ENCODE data around the gene C20orf144. TPM values are rescaled to one million over a fixed set of nuclear protein-coding genes. Genes with fewer than 3 reads are reported as not detected.

Gene C20orf144
- total RNA-seq, 1 experiment from 2014 or later = not detected

DNA sequence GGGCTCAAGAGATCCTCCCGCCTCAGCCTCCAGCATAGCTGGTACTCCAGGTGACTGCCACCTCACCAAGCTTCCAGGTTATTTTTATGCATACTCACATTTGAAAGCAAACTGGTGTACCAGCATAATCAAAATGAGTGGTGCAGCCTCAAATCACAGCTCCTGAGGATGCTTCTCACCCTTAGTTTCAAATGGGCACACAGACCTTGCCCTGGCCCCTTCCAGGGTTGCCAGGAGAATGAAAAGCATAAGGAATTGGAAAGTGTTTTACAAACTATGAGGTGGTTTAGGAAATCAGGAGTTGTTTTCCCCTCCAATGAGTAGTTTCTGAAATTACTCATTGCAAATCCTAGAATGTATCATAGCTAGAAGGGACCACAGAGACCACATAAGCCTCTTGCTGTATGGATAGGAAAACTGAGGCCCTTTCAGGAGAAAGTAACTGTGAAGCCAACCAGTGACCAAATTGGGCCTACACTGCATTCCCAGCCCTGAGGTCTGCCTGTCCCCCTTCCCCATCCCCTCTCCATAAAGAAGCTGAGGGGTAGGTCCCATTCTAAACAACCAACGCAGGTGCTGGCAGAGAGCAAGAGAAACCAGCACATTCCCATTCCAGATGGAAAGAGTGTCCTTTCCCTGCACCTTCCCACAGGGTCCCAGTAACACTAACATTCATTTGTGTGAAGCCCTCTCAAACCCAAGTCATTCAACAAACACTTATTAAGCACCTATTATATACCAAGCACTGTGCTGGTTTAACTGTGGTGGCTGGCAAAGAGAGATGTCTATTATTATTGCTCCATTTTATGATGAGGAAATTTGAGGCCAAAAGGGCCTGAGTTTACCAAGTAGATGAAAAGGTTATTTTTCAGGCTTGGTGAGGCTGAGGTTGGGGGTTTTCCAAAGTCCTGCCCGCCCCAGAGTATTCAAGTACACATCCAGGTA lies 26.1 kb downstream of the C20orf144 start:
- DNase-seq (ENCODE audit: low read depth, low spot score) = no peak
- no peak for ATAC-seq
- intact Hi-C loops (cut with micrococcal nuclease; ENCODE audit: unreplicated experiment) = no loop called here
- TF ChIP-seq POLR2AphosphoS5 (IDR thresholded peaks at IDR 0.05; ENCODE audit: low read depth, low read length) (no peak), TCF7L2 (IDR thresholded peaks at IDR 0.05; ENCODE audit: low read depth, low read length) (no peak), SIN3A (IDR thresholded peaks at IDR 0.05; ENCODE audit: borderline replicate concordance, insufficient read depth, low read depth, low read length) (no peak)
- TF ChIP-seq, protein P1, sequence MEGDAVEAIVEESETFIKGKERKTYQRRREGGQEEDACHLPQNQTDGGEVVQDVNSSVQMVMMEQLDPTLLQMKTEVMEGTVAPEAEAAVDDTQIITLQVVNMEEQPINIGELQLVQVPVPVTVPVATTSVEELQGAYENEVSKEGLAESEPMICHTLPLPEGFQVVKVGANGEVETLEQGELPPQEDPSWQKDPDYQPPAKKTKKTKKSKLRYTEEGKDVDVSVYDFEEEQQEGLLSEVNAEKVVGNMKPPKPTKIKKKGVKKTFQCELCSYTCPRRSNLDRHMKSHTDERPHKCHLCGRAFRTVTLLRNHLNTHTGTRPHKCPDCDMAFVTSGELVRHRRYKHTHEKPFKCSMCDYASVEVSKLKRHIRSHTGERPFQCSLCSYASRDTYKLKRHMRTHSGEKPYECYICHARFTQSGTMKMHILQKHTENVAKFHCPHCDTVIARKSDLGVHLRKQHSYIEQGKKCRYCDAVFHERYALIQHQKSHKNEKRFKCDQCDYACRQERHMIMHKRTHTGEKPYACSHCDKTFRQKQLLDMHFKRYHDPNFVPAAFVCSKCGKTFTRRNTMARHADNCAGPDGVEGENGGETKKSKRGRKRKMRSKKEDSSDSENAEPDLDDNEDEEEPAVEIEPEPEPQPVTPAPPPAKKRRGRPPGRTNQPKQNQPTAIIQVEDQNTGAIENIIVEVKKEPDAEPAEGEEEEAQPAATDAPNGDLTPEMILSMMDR (IDR thresholded peaks at IDR 0.05) = no peak
- TF ChIP-seq, protein P2, sequence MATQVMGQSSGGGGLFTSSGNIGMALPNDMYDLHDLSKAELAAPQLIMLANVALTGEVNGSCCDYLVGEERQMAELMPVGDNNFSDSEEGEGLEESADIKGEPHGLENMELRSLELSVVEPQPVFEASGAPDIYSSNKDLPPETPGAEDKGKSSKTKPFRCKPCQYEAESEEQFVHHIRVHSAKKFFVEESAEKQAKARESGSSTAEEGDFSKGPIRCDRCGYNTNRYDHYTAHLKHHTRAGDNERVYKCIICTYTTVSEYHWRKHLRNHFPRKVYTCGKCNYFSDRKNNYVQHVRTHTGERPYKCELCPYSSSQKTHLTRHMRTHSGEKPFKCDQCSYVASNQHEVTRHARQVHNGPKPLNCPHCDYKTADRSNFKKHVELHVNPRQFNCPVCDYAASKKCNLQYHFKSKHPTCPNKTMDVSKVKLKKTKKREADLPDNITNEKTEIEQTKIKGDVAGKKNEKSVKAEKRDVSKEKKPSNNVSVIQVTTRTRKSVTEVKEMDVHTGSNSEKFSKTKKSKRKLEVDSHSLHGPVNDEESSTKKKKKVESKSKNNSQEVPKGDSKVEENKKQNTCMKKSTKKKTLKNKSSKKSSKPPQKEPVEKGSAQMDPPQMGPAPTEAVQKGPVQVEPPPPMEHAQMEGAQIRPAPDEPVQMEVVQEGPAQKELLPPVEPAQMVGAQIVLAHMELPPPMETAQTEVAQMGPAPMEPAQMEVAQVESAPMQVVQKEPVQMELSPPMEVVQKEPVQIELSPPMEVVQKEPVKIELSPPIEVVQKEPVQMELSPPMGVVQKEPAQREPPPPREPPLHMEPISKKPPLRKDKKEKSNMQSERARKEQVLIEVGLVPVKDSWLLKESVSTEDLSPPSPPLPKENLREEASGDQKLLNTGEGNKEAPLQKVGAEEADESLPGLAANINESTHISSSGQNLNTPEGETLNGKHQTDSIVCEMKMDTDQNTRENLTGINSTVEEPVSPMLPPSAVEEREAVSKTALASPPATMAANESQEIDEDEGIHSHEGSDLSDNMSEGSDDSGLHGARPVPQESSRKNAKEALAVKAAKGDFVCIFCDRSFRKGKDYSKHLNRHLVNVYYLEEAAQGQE (IDR thresholded peaks at IDR 0.05; ENCODE audit: insufficient read depth in 1 of 2, low read depth in 2 of 2, low read length in 1 of 2) = no peak
- BruUV-seq (replicated peaks) = no TSS peak
- H3K27ac ChIP-seq (ENCODE audit: low read length) = no peak overlapping the region
- no peaks in the 10 kb centered on the region for H3K9me3 ChIP-seq (ENCODE audit: control insufficient read depth, insufficient read depth, low read depth, low read length)
- H3K4me1 ChIP-seq (ENCODE audit: control insufficient read depth, insufficient read depth, low read length) = peaks cover 6% of the 10 kb centered on the region
- H3K27me3 ChIP-seq (ENCODE audit: control insufficient read depth, insufficient read depth, low read length) = no peaks in the 10 kb centered on the region
- in situ Hi-C loops (cut with HindIII; ENCODE audit: low pct_unique_long_range_greater_than_20kb, low sequenced_read_pairs) = no loop called here
- ChIA-PET POLR2A (interaction anchor here (0.7 kb wide), 1 partner anchor 200 kb away, joined by 9 read pairs; no protein-coding TSS in a partner anchor), CTCF (no interaction called here)
- no peak overlapping the region for H3K4me3 ChIP-seq (ENCODE audit: low read depth in 2 of 2, low read length in 2 of 2)
- H3K36me3 ChIP-seq (ENCODE audit: control insufficient read depth, insufficient read depth, low read length) = no peaks in the 10 kb centered on the region

DNA sequence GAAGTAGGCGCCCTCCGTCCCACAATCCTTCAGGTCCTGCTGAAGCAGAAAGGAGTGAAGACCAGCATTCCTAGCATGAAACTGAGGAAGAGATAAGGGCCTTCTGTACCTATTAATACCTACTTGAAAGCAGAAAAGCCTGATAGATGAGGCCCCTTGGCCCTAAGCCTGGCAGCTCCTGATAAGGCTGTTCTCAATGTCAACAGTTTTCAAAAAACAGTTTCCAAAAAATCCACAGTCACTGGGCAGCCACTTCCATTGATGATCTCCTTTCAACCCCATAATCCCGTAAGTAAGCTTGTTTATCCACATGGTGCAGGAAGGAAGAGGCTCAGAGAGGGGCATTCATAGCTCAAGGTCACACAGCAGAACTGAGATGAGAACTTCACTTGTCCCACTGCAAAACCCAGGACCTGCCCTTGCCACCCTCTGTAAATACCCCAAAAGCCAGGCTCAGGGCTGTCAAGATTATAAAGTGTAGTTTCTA lies 26.9 kb downstream of the C20orf144 start:
- peaks cover 6% of the 10 kb centered on the region for H3K4me1 ChIP-seq (ENCODE audit: control insufficient read depth, insufficient read depth, low read length)
- TF ChIP-seq POLR2AphosphoS5 (IDR thresholded peaks at IDR 0.05; ENCODE audit: low read depth, low read length) = no peak
- no peak for TF ChIP-seq SIN3A (IDR thresholded peaks at IDR 0.05; ENCODE audit: borderline replicate concordance, insufficient read depth, low read depth, low read length)
- TF ChIP-seq TCF7L2 (IDR thresholded peaks at IDR 0.05; ENCODE audit: low read depth, low read length) = no peak
- TF ChIP-seq, protein P2 (IDR thresholded peaks at IDR 0.05; ENCODE audit: insufficient read depth in 1 of 2, low read depth in 2 of 2, low read length in 1 of 2) = no peak
- TF ChIP-seq, protein P1 (IDR thresholded peaks at IDR 0.05) = no peak
- no peaks in the 10 kb centered on the region for H3K9me3 ChIP-seq (ENCODE audit: control insufficient read depth, insufficient read depth, low read depth, low read length)
- H3K4me3 ChIP-seq (ENCODE audit: low read depth in 2 of 2, low read length in 2 of 2) = no peak overlapping the region
- no peaks in the 10 kb centered on the region for H3K27me3 ChIP-seq (ENCODE audit: control insufficient read depth, insufficient read depth, low read length)
- ChIA-PET POLR2A (no interaction called here), CTCF (no interaction called here)
- BruUV-seq (replicated peaks) = no TSS peak
- intact Hi-C loops (cut with micrococcal nuclease; ENCODE audit: unreplicated experiment) (no loop called here), in situ Hi-C loops (cut with HindIII; ENCODE audit: low pct_unique_long_range_greater_than_20kb, low sequenced_read_pairs) (no loop called here)
- no peak for ATAC-seq
- no peaks in the 10 kb centered on the region for H3K36me3 ChIP-seq (ENCODE audit: control insufficient read depth, insufficient read depth, low read length)
- no peak overlapping the region for H3K27ac ChIP-seq (ENCODE audit: low read length)
- DNase-seq (ENCODE audit: low read depth, low spot score) = no peak
